GM18951 (cell line): ENCODE results near the gene MYADML2.

ENCODE experiments used
- POLR2A ChIP-seq: IDR thresholded peaks from 4 replicates; pipeline ENCODE4 v1.6.1; 2011; ENCODE audit warnings: mild to moderate bottlenecking; ENCODE audit not compliant: insufficient read length, insufficient read depth; ENCODE audit errors: extremely low read depth
- in situ Hi-C: fragments of 300-500 bp; cut with MboI; formaldehyde crosslinking; loops from one replicate; pipeline ENCODE4 v1.12.0; 2022; ENCODE audit warnings: low sequenced_read_pairs, mixed read lengths, inconsistent platforms; ENCODE audit not compliant: unreplicated experiment

Gene MYADML2

GRCh38 chr17:81967533-81968395, 20.7 kb upstream of the MYADML2 start:
- in situ Hi-C loops, result no loop called here
- no peak for TF ChIP-seq POLR2A

- in situ Hi-C loops, result no loop called here
- no peak for TF ChIP-seq POLR2A
These were observed 20.2 kb upstream of the MYADML2 start for GRCh38 chr17:81967244-81967532.

GRCh38 chr17:81966343-81967243, 19.6 kb upstream of the MYADML2 start:
- TF ChIP-seq POLR2A, result no peak
- in situ Hi-C loops, result no loop called here

GRCh38 chr17:81964081-81964849, 17.2 kb upstream of the MYADML2 start:
- in situ Hi-C loops, result no loop called here
- no peak for TF ChIP-seq POLR2A

GRCh38 chr17:81962499-81963441, 15.7 kb upstream of the MYADML2 start:
- in situ Hi-C loops, result no loop called here
- TF ChIP-seq POLR2A, result no peak

GRCh38 chr17:81961521-81962498, 14.8 kb upstream of the MYADML2 start:
- no peak for TF ChIP-seq POLR2A
- in situ Hi-C loops, result no loop called here

- in situ Hi-C loops, result no loop called here
- no peak for TF ChIP-seq POLR2A
These were observed 14.1 kb upstream of the MYADML2 start, which contains the start of gene NOTUM for GRCh38 chr17:81961087-81961511. TSS of gene NOTUM (minus strand) at chr17:81961187. CDS start at chr17:81960909, 278 bp downstream.

GRCh38 chr17:81960130-81960958, 13.3 kb upstream of the MYADML2 start:
- in situ Hi-C loops, result no loop called here
- no peak for TF ChIP-seq POLR2A

GRCh38 chr17:81959362-81960129, 12.5 kb upstream of the MYADML2 start:
- in situ Hi-C loops, result no loop called here
- no peak for TF ChIP-seq POLR2A
